NCI-H1105 (cell line): ENCODE measurements around the gene PSMA8.
"Not testable (repeated sequence)": the region's sequence is repeated elsewhere in the genome, so short reads cannot be mapped to it uniquely, and the experiment has no call there.

Experiments used
- DNase-seq: peaks from one replicate; lab custom pipeline; 2025; lab: John Stamatoyannopoulos, UW

Gene PSMA8

GRCh38 chr18:26133652-26134051 lies at the start of gene PSMA8:
Gene PSMA8 (plus strand): TSS chr18:26133869. CDS start chr18:26133966, 97 bp downstream.
- DNase-seq: no peak

- DNase-seq: no peak
Observed at GRCh38 chr18:26085056-26085455, 48.6 kb upstream of the PSMA8 start.

GRCh38 chr18:26086959-26087358 lies 46.7 kb upstream of the PSMA8 start:
- DNase-seq: no peak

GRCh38 chr18:26088487-26088886 lies 45.2 kb upstream of the PSMA8 start:
- no peak for DNase-seq

- peak; percentile 57 for DNase-seq
Observed at GRCh38 chr18:26089293-26090129, 44.2 kb upstream of the PSMA8 start.

GRCh38 chr18:26090130-26091046 lies 43.3 kb upstream of the PSMA8 start, which contains the start of gene SS18:
Gene SS18 (minus strand): TSS chr18:26090613. CDS start chr18:26090569, 44 bp downstream.
- peak; percentile 94 for DNase-seq

GRCh38 chr18:26091047-26091630 lies 42.5 kb upstream of the PSMA8 start:
- peak; percentile 53 for DNase-seq

GRCh38 chr18:26096852-26097251 lies 36.8 kb upstream of the PSMA8 start:
- DNase-seq: no peak

- DNase-seq: no peak
Observed at GRCh38 chr18:26097563-26097962, 36.1 kb upstream of the PSMA8 start.

- DNase-seq: no peak
Observed at GRCh38 chr18:26103579-26103978, 30.1 kb upstream of the PSMA8 start.

- DNase-seq: no peak
Observed at GRCh38 chr18:26104035-26104434, 29.6 kb upstream of the PSMA8 start.

- DNase-seq: no peak
Observed at GRCh38 chr18:26119246-26119645, 14.4 kb upstream of the PSMA8 start.

- DNase-seq: no peak
Observed at GRCh38 chr18:26121476-26121875, 12.2 kb upstream of the PSMA8 start.

- DNase-seq: not testable (repeated sequence)
Observed at GRCh38 chr18:26121994-26122393, 11.7 kb upstream of the PSMA8 start.

- no peak for DNase-seq
Observed at GRCh38 chr18:26127786-26128185, 5.9 kb upstream of the PSMA8 start.

- not testable (repeated sequence) for DNase-seq
Observed at GRCh38 chr18:26128192-26128591, 5.5 kb upstream of the PSMA8 start.

- DNase-seq: no peak
Observed at GRCh38 chr18:26134107-26134506, 438 bp downstream of the PSMA8 start.

GRCh38 chr18:26135548-26135947 lies 1.9 kb downstream of the PSMA8 start:
- no peak for DNase-seq

GRCh38 chr18:26157326-26157725 lies 23.7 kb downstream of the PSMA8 start:
- no peak for DNase-seq

- DNase-seq: no peak
Observed at GRCh38 chr18:26159353-26159752, 25.7 kb downstream of the PSMA8 start.

GRCh38 chr18:26164571-26164970 lies 30.9 kb downstream of the PSMA8 start:
- no peak for DNase-seq

GRCh38 chr18:26167592-26167991 lies 33.9 kb downstream of the PSMA8 start:
- not testable (repeated sequence) for DNase-seq
